ENCODE results near the gene MAFG.

DNA sequence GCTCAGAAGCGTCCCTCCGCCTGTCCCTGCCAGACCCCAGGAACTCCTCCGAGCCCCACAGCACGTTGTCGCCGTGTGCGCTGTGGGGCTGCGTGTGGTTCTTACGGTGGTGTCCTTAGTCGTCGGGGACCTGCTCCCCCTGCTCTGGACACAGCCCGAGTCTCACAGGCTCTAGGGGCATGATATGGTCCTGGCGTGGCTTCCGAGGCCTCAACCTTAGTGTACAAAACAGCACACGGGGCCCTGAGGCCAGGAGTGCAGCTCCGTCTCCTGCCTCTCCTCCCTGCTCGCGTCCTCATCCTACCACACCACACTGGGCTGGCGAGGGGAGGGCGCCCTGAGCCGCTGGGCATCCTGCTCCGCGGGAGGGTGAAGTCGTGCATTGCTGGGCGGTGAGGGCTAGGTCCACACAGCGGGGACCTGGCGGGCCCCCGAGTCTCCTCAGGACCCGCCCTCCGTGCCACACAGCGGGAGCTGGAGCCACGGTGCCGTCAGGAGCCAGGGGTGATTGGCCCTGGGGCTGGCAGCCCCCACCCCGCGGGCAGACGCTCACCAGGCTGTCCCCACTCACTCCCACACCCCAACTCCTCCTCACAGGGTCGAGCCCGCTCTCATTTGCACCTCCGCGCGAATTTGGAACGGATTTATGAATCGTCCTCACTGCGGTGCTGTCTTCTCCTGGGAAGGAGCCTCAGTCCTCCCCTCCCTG lies 1.2 kb upstream of the MAFG start:
- TF ChIP-seq, protein P1, sequence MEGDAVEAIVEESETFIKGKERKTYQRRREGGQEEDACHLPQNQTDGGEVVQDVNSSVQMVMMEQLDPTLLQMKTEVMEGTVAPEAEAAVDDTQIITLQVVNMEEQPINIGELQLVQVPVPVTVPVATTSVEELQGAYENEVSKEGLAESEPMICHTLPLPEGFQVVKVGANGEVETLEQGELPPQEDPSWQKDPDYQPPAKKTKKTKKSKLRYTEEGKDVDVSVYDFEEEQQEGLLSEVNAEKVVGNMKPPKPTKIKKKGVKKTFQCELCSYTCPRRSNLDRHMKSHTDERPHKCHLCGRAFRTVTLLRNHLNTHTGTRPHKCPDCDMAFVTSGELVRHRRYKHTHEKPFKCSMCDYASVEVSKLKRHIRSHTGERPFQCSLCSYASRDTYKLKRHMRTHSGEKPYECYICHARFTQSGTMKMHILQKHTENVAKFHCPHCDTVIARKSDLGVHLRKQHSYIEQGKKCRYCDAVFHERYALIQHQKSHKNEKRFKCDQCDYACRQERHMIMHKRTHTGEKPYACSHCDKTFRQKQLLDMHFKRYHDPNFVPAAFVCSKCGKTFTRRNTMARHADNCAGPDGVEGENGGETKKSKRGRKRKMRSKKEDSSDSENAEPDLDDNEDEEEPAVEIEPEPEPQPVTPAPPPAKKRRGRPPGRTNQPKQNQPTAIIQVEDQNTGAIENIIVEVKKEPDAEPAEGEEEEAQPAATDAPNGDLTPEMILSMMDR (IDR thresholded peaks at IDR 0.05) = no peak
- no peak for TF ChIP-seq POLR2A (IDR thresholded peaks at IDR 0.05)
